ENCODE measurements around the gene RBMY1E. TPM values are rescaled to one million over a fixed set of nuclear protein-coding genes. Genes with fewer than 3 reads are reported as not detected.
"Not testable (repeated sequence)": the region's sequence is repeated elsewhere in the genome, so short reads cannot be mapped to it uniquely, and the experiment has no call there.

RBMY1E gene
- total RNA-seq (not detected), polyA plus RNA-seq (not detected)

GRCh38 chrY:21917932-21918331 is at the start of gene RBMY1E:
Gene RBMY1E (minus strand): TSS chrY:21918032. CDS start chrY:21916054, 1,978 bp downstream.
- H3K4me3 Mint-ChIP-seq, H3K36me3 Mint-ChIP-seq: not testable (repeated sequence)

GRCh38 chrY:21894426-21894825 is 23.4 kb downstream of the RBMY1E start, which contains the start of gene RBMY1D:
Gene RBMY1D (minus strand): TSS chrY:21894526. CDS start chrY:21892513, 2,013 bp downstream.
- not testable (repeated sequence) for H3K4me3 Mint-ChIP-seq; H3K9me3 Mint-ChIP-seq; H3K36me3 ChIP-seq (ENCODE audit: control insufficient read depth, insufficient read depth, low read length); H3K9me3 ChIP-seq (ENCODE audit: control insufficient read depth in 2 of 2, low read length in 2 of 2); H3K27ac ChIP-seq (ENCODE audit: insufficient read depth, low read length, poor library complexity, severe bottlenecking); H3K4me1 Mint-ChIP-seq; H3K27me3 ChIP-seq (ENCODE audit: control insufficient read depth, insufficient read depth, low read length); H3K4me3 ChIP-seq (ENCODE audit: low read depth, low read length); H3K27me3 Mint-ChIP-seq; H3K36me3 Mint-ChIP-seq; H3K4me1 ChIP-seq (ENCODE audit: control insufficient read depth, insufficient read depth, low read length, poor library complexity, severe bottlenecking); ATAC-seq (ENCODE audit: low read depth in 2 of 2); DNase-seq; H3K27ac Mint-ChIP-seq

More at GRCh38 chrY:21917932-21918331, at the start of gene RBMY1E:
- not testable (repeated sequence) for H3K27me3 Mint-ChIP-seq; H3K9me3 Mint-ChIP-seq; H3K4me1 Mint-ChIP-seq; H3K27me3 ChIP-seq (ENCODE audit: control insufficient read depth, insufficient read depth, low read length); H3K27ac Mint-ChIP-seq; H3K9me3 ChIP-seq (ENCODE audit: control insufficient read depth in 2 of 2, low read length in 2 of 2); ATAC-seq (ENCODE audit: low read depth in 2 of 2); H3K4me3 ChIP-seq (ENCODE audit: low read depth, low read length); H3K27ac ChIP-seq (ENCODE audit: insufficient read depth, low read length, poor library complexity, severe bottlenecking); H3K4me1 ChIP-seq (ENCODE audit: control insufficient read depth, insufficient read depth, low read length, poor library complexity, severe bottlenecking); H3K36me3 ChIP-seq (ENCODE audit: control insufficient read depth, insufficient read depth, low read length); DNase-seq

- not testable (repeated sequence) for H3K9me3 ChIP-seq (ENCODE audit: control insufficient read depth in 2 of 2, low read length in 2 of 2); H3K4me1 ChIP-seq (ENCODE audit: control insufficient read depth, insufficient read depth, low read length, poor library complexity, severe bottlenecking); H3K4me3 ChIP-seq (ENCODE audit: low read depth, low read length); DNase-seq; H3K36me3 ChIP-seq (ENCODE audit: control insufficient read depth, insufficient read depth, low read length); H3K27me3 Mint-ChIP-seq; H3K27ac ChIP-seq (ENCODE audit: insufficient read depth, low read length, poor library complexity, severe bottlenecking); H3K27me3 ChIP-seq (ENCODE audit: control insufficient read depth, insufficient read depth, low read length); ATAC-seq (ENCODE audit: low read depth in 2 of 2); H3K36me3 Mint-ChIP-seq; H3K9me3 Mint-ChIP-seq; H3K4me3 Mint-ChIP-seq; H3K4me1 Mint-ChIP-seq; H3K27ac Mint-ChIP-seq
Observed at GRCh38 chrY:21869407-21870076, 48.3 kb downstream of the RBMY1E start.

Other genes with a start within 250 kb of the RBMY1E start
- not detected for gene RBMY1D, start 23.5 kb downstream of the RBMY1E start, total RNA-seq
- not detected for gene RBMY1D, start 23.5 kb downstream of the RBMY1E start, polyA plus RNA-seq

Measured in CD4-positive, CD25-positive, alpha-beta regulatory T cell (primary cell).